Measurements from ENCODE around the gene MYH13.

Gene MYH13

GRCh38 chr17:10344816-10345215, 28.0 kb downstream of the MYH13 start:
- no peak for DNase-seq (ENCODE audit: low read depth in 2 of 2)

- DNase-seq (ENCODE audit: low read depth in 2 of 2): no peak
These were observed 33.8 kb downstream of the MYH13 start for GRCh38 chr17:10339051-10339450.

- DNase-seq (ENCODE audit: low read depth in 2 of 2): no peak
These were observed 34.8 kb downstream of the MYH13 start for GRCh38 chr17:10337976-10338375.

- DNase-seq (ENCODE audit: low read depth in 2 of 2): no peak
These were observed 35.7 kb downstream of the MYH13 start for GRCh38 chr17:10337136-10337535.

- DNase-seq (ENCODE audit: low read depth in 2 of 2): no peak
These were observed 36.4 kb downstream of the MYH13 start for GRCh38 chr17:10336393-10336792.

- DNase-seq (ENCODE audit: low read depth in 2 of 2): no peak
These were observed 40.3 kb downstream of the MYH13 start for GRCh38 chr17:10332515-10332914.

GRCh38 chr17:10328971-10329923, 43.6 kb downstream of the MYH13 start:
- no peak for DNase-seq (ENCODE audit: low read depth in 2 of 2)

- DNase-seq (ENCODE audit: low read depth in 2 of 2): no peak
These were observed 44.6 kb downstream of the MYH13 start for GRCh38 chr17:10328206-10328605.

GRCh38 chr17:10327640-10328039, 45.2 kb downstream of the MYH13 start:
- peak; percentile 25 to 57 for DNase-seq (ENCODE audit: low read depth in 2 of 2)

- DNase-seq (ENCODE audit: low read depth in 2 of 2): no peak
These were observed 47.6 kb downstream of the MYH13 start for GRCh38 chr17:10325031-10325695.

GRCh38 chr17:10323812-10324610, 48.8 kb downstream of the MYH13 start:
- no peak for DNase-seq (ENCODE audit: low read depth in 2 of 2)

GRCh38 chr17:10318535-10318934, 54.3 kb downstream of the MYH13 start:
- DNase-seq (ENCODE audit: low read depth in 2 of 2): no peak

GRCh38 chr17:10317543-10317834, 55.3 kb downstream of the MYH13 start:
- no peak for DNase-seq (ENCODE audit: low read depth in 2 of 2)

GRCh38 chr17:10316801-10317542, 55.8 kb downstream of the MYH13 start:
- no peak for DNase-seq (ENCODE audit: low read depth in 2 of 2)

GRCh38 chr17:10314329-10314728, 58.5 kb downstream of the MYH13 start:
- no peak for DNase-seq (ENCODE audit: low read depth in 2 of 2)

- no peak for DNase-seq (ENCODE audit: low read depth in 2 of 2)
These were observed 59.7 kb downstream of the MYH13 start for GRCh38 chr17:10313037-10313672.

GRCh38 chr17:10311131-10311530, 61.7 kb downstream of the MYH13 start:
- no peak for DNase-seq (ENCODE audit: low read depth in 2 of 2)

- no peak for DNase-seq (ENCODE audit: low read depth in 2 of 2)
These were observed 63.5 kb downstream of the MYH13 start for GRCh38 chr17:10309003-10309974.

GRCh38 chr17:10306585-10306984, 66.2 kb downstream of the MYH13 start:
- no peak for DNase-seq (ENCODE audit: low read depth in 2 of 2)

- no peak for DNase-seq (ENCODE audit: low read depth in 2 of 2)
These were observed 67.4 kb downstream of the MYH13 start for GRCh38 chr17:10305398-10305797.

Measured in stimulated activated CD4-positive, alpha-beta T cell treated with anti-CD3 and anti-CD28 coated beads, Interleukin-1b, Interleukin-23, amount 100 ng/mL, for 4 hours (primary cell).